Muscle layer of colon (tissue), 2 donors: Measurements from ENCODE around the gene TIMM13.

Source experiments
- H3K27ac ChIP-seq: one replicate; pipeline ENCODE4 v1.7.0; 2013; ENCODE audit warnings: low read depth, mild to moderate bottlenecking, low read length, moderate library complexity
- H3K27me3 ChIP-seq, 2 donors: one replicate each; pipeline ENCODE4 v1.7.0; 2013; ENCODE audit warnings: low read length in 2 of 2, mild to moderate bottlenecking in 2 of 2; ENCODE audit not compliant: insufficient read depth in 2 of 2, control insufficient read depth in 1 of 2
- H3K36me3 ChIP-seq: one replicate; pipeline ENCODE4 v1.7.0; 2013; ENCODE audit warnings: mild to moderate bottlenecking, low read length; ENCODE audit not compliant: insufficient read depth
- H3K4me1 ChIP-seq: one replicate; pipeline ENCODE4 v1.7.0; 2013; ENCODE audit warnings: mild to moderate bottlenecking, low read length; ENCODE audit not compliant: insufficient read depth
- H3K4me3 ChIP-seq, 2 donors: one replicate each; pipeline ENCODE4 v1.7.0; 2013; ENCODE audit warnings: low read length in 2 of 2, low read depth in 1 of 2, mild to moderate bottlenecking in 1 of 2, moderate library complexity in 1 of 2
- H3K9ac ChIP-seq: one replicate; pipeline ENCODE4 v1.7.0; 2013; ENCODE audit warnings: low read length
- H3K9me3 ChIP-seq: one replicate; pipeline ENCODE4 v1.7.0; 2013; ENCODE audit warnings: mild to moderate bottlenecking, low read length
- donor health status: abdominal sarcoma.
- donor health status: Adenocarcinoma of cecum.

TIMM13 gene

DNA sequence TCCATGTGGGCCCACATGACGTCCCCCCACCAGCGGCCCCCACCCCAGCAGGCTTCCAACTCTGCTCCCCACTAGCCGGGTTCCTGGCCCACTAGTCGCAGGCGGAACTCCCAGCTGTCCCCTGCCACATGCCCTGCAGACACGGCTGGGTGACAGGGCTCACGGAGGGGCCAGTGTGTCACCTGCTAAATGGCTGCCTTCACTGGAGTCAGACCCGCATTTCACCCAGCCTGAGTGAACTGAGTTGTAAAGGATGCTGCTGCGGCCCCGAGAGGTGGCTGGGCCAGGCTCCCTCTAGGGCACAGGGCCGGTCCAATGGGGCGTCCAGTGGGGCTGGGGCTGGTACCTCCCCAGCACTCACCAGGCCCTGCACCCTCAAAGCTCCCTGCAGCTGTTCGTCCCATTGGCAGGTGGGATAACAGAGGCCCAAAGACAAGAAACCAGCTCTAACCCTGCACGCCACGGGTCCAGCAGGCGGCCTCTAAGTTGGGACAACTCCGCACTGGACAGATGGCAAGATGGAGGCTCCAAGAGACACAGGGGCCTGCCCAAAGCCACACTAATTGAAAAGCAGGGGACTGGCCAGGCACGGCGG lies 26.1 kb upstream of the TIMM13 start:
- no peaks in the 10 kb centered on the region for H3K36me3 ChIP-seq
- no peak overlapping the region for H3K9ac ChIP-seq
- H3K9me3 ChIP-seq = no peaks in the 10 kb centered on the region
- H3K4me3 ChIP-seq = no peak overlapping the region
- H3K27me3 ChIP-seq = no peaks in the 10 kb centered on the region
- H3K4me1 ChIP-seq = peaks cover 10% of the 10 kb centered on the region
- no peak overlapping the region for H3K27ac ChIP-seq

DNA sequence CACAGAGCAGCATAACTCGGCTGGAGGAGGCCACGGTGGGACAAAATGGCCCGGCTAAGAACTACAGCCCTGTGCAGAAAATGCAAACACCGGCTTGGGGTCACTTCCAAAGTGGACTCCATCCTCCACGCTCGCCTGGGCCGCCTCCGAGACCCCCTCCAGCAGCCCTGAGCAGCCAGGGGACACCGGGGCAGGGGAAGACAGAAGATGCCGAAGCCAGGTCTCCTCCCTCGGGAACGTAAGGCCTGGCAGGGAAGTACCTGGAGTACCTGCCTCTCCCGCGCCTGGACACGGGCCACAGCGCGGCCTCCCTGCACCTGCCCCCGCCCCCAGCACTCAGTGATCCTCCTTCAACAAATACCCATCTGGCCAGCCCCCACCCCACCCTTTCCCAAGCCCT lies 24.4 kb upstream of the TIMM13 start:
- peaks cover 10% of the 10 kb centered on the region for H3K4me1 ChIP-seq
- no peak overlapping the region for H3K27ac ChIP-seq
- no peak overlapping the region for H3K9ac ChIP-seq
- no peaks in the 10 kb centered on the region for H3K27me3 ChIP-seq
- H3K9me3 ChIP-seq = no peaks in the 10 kb centered on the region
- H3K4me3 ChIP-seq = no peak overlapping the region
- no peaks in the 10 kb centered on the region for H3K36me3 ChIP-seq

DNA sequence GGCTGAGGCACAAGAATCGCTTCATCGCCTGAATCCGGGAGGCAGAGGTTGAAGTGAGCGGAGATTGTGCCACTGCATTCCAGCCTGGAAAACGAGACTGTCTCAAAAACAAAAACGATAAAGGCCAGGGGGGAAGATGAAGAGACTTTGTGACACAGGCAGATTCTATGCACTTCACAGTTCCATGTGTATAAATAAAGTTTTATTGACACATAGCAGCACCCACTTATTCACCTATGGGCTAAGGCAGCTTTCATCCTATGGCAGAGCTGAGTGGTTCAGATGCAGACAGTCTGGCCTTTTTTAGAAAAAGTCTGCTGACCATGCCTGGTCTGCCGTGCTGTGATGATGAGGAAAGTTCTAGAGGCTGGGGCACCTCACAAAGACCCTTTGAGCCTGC lies 23.8 kb upstream of the TIMM13 start:
- Histone ChIP-seq H3K9me3 (no peaks in the 10 kb centered on the region), H3K27ac (no peak overlapping the region), H3K4me3 (no peak overlapping the region), H3K9ac (no peak overlapping the region), H3K27me3 (no peaks in the 10 kb centered on the region), H3K4me1 (peaks cover 10% of the 10 kb centered on the region), H3K36me3 (no peaks in the 10 kb centered on the region)

- H3K36me3 ChIP-seq = no peaks in the 10 kb centered on the region
- no peak overlapping the region for H3K27ac ChIP-seq
- no peaks in the 10 kb centered on the region for H3K9me3 ChIP-seq
- H3K9ac ChIP-seq = no peak overlapping the region
- no peaks in the 10 kb centered on the region for H3K4me1 ChIP-seq
- H3K4me3 ChIP-seq = no peak overlapping the region
- no peaks in the 10 kb centered on the region for H3K27me3 ChIP-seq
Observed at GRCh38 chr19:2449019-2449418, 21.6 kb upstream of the TIMM13 start.

DNA sequence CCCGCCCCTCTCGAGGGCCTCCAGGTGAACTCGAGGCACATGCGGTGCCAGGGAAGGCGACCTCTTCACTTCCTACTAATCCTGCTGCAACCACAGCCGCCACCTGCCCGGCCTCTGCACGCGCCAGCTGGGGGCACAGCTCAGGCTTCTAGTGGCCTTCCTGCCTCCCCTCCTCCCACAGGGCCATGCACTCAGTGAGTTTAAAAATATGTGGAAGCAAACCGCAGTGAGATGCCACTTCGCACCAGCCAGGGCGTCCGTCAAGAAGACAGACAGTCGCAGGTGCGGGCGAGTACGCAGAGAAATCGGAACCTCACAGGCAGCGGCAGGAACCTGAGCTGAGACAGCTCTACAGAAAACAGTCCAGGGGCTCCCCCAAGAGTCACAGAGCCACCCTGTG lies 19.0 kb upstream of the TIMM13 start:
- Histone ChIP-seq H3K36me3 (no peaks in the 10 kb centered on the region), H3K27ac (no peak overlapping the region)

GRCh38 chr19:2444251-2445002 lies 17.0 kb upstream of the TIMM13 start:
- Histone ChIP-seq H3K36me3 (no peaks in the 10 kb centered on the region), H3K9me3 (no peaks in the 10 kb centered on the region), H3K27ac (no peak overlapping the region), H3K27me3 (no peaks in the 10 kb centered on the region), H3K4me1 (no peaks in the 10 kb centered on the region), H3K4me3 (no peak overlapping the region), H3K9ac (no peak overlapping the region)

More for the DNA sequence above, 19.0 kb upstream of the TIMM13 start:
- Histone ChIP-seq H3K4me3 (no peak overlapping the region), H3K9ac (no peak overlapping the region), H3K4me1 (no peaks in the 10 kb centered on the region), H3K27me3 (no peaks in the 10 kb centered on the region), H3K9me3 (no peaks in the 10 kb centered on the region)

DNA sequence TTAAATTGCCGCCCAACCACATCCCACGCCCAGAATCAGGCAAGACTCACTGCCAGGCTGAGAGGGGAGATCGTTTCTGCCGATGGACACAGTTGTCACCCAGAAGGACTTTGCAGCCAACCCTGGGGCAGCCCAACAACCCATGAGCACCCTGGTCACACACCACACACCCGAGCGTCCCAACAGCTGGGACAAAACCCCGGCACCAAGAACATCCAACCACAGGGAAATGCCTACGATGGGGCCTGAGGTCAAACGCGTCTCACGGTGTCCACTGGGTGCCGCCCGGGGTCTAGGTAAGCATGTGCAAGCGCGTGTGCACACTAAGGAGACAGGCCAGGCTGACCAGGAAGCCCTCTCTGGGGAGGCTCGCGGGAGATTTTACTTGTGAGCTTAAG lies 16.4 kb upstream of the TIMM13 start:
- no peaks in the 10 kb centered on the region for H3K36me3 ChIP-seq
- H3K27ac ChIP-seq = no peak overlapping the region
- H3K4me1 ChIP-seq = no peaks in the 10 kb centered on the region
- H3K9me3 ChIP-seq = no peaks in the 10 kb centered on the region
- no peaks in the 10 kb centered on the region for H3K27me3 ChIP-seq
- no peak overlapping the region for H3K4me3 ChIP-seq
- no peak overlapping the region for H3K9ac ChIP-seq

GRCh38 chr19:2443116-2443784 lies 15.9 kb upstream of the TIMM13 start:
- Histone ChIP-seq H3K9ac (no peak overlapping the region), H3K4me1 (no peaks in the 10 kb centered on the region), H3K9me3 (no peaks in the 10 kb centered on the region), H3K36me3 (no peaks in the 10 kb centered on the region), H3K4me3 (no peak overlapping the region), H3K27me3 (no peaks in the 10 kb centered on the region), H3K27ac (no peak overlapping the region)

DNA sequence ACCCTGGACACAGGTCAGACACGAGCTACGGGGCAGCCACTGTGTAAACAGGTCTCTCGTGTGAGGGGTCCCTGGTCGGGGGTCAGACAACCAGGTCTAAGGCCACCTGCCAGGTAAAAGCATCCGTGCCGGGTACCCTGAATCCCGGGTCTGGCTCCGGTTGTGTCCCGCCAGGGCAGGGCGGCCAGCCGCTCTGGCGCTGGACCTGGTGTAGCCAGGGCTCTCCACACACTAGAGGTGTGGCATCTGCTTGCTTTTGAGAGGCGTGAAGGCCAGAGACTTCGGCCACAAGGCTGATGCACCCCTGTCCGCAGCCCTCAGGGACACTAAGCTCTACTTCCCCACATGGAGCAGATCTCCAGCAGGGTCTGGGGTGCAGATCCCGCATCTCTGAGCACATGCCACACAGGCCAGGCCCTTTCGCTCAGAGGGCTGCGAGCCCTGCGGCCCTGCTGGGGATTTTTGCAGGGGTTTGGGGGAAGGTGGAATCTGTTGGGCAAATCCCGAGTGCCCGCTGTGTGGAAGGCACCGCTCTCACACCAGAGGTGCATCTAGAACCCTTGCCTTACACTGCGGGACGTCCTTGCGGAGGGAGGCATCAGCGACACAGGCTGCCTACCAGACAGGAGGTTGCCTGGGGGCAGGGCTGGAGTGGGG lies 13.8 kb upstream of the TIMM13 start:
- Histone ChIP-seq H3K9ac (no peak overlapping the region), H3K9me3 (no peaks in the 10 kb centered on the region), H3K4me3 (no peak overlapping the region), H3K27me3 (no peaks in the 10 kb centered on the region), H3K27ac (no peak overlapping the region), H3K36me3 (peaks cover 8% of the 10 kb centered on the region), H3K4me1 (no peaks in the 10 kb centered on the region)

- H3K27ac ChIP-seq = no peak overlapping the region
- H3K27me3 ChIP-seq = no peaks in the 10 kb centered on the region
- peaks cover 8% of the 10 kb centered on the region for H3K36me3 ChIP-seq
- H3K9ac ChIP-seq = no peak overlapping the region
- H3K4me1 ChIP-seq = no peaks in the 10 kb centered on the region
- H3K9me3 ChIP-seq = no peaks in the 10 kb centered on the region
- H3K4me3 ChIP-seq = no peak overlapping the region
Observed at GRCh38 chr19:2440515-2440914, 13.1 kb upstream of the TIMM13 start.

GRCh38 chr19:2438178-2438577 lies 10.8 kb upstream of the TIMM13 start:
- Histone ChIP-seq H3K36me3 (peaks cover 8% of the 10 kb centered on the region), H3K4me3 (no peak overlapping the region), H3K9me3 (no peaks in the 10 kb centered on the region)

More at GRCh38 chr19:2438178-2438577, 10.8 kb upstream of the TIMM13 start:
- no peak overlapping the region for H3K9ac ChIP-seq
- H3K4me1 ChIP-seq = no peaks in the 10 kb centered on the region
- no peaks in the 10 kb centered on the region for H3K27me3 ChIP-seq
- no peak overlapping the region for H3K27ac ChIP-seq
